Measurements from ENCODE around the gene ELL2. TPM values are rescaled to one million over a fixed set of nuclear protein-coding genes. Genes with fewer than 3 reads are reported as not detected.

ELL2 gene
- total and polyA plus RNA-seq, 9 of the 15 experiments (the other 6 are each of a cell fraction or from before 2014, with no cell fraction given) = 4.3 to 18.3 (median 14.5) TPM

DNA sequence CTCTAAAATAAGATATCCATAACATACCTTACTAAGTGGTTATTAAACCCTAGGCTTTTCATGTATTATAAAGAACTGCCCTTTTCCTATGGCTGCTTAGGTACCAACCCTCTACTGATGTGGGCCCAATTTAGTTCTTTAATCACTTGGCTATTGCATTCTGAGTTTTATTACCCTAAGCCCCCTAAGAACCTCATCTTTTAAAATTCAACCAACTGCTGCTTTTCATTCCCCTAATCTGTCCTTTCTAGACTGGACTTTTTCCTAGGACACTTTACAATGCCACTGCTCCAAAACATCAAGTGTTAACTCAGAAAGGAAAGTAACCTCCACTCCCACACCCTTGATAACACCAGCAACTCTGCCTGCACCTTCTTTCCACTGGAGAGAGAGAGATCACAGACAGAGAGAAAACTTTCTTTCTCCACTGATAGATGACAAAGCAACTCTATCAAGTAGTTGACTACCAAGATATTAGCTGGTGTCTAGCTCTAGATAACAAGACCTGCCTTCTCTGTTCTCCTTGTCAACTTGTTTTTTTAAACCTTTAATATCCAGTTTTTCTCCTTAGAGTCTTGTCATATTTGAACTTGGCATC is 27.3 kb downstream of the ELL2 start (continued):
- TF ChIP-seq ZNF318 (IDR thresholded peaks at IDR 0.05; ENCODE audit: borderline replicate concordance in 1 of 2, low read depth in 1 of 2) (no peak), TAF1 (IDR thresholded peaks at IDR 0.05; ENCODE audit: control insufficient read depth, extremely low read depth, insufficient read depth, low read length, severe bottlenecking) (no peak), ZNF639 (CRISPR knock-in tag; conservative IDR thresholded peaks at IDR 0.05 in 1 of 2, IDR thresholded peaks at IDR 0.05 in 1 of 2) (peak in 1 of 2 experiments; percentile 81; a peak in 1 of 4 replicates), ARID2 (IDR thresholded peaks at IDR 0.05) (no peak), HLTF (IDR thresholded peaks at IDR 0.05) (peak; percentile 76; the same call in 1 of the 2 replicates)
- TF ChIP-seq, protein P1, sequence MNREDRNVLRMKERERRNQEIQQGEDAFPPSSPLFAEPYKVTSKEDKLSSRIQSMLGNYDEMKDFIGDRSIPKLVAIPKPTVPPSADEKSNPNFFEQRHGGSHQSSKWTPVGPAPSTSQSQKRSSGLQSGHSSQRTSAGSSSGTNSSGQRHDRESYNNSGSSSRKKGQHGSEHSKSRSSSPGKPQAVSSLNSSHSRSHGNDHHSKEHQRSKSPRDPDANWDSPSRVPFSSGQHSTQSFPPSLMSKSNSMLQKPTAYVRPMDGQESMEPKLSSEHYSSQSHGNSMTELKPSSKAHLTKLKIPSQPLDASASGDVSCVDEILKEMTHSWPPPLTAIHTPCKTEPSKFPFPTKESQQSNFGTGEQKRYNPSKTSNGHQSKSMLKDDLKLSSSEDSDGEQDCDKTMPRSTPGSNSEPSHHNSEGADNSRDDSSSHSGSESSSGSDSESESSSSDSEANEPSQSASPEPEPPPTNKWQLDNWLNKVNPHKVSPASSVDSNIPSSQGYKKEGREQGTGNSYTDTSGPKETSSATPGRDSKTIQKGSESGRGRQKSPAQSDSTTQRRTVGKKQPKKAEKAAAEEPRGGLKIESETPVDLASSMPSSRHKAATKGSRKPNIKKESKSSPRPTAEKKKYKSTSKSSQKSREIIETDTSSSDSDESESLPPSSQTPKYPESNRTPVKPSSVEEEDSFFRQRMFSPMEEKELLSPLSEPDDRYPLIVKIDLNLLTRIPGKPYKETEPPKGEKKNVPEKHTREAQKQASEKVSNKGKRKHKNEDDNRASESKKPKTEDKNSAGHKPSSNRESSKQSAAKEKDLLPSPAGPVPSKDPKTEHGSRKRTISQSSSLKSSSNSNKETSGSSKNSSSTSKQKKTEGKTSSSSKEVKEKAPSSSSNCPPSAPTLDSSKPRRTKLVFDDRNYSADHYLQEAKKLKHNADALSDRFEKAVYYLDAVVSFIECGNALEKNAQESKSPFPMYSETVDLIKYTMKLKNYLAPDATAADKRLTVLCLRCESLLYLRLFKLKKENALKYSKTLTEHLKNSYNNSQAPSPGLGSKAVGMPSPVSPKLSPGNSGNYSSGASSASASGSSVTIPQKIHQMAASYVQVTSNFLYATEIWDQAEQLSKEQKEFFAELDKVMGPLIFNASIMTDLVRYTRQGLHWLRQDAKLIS (CRISPR knock-in tag; IDR thresholded peaks at IDR 0.05) = 0 out of 2 replicates have a peak, but pooled peaks have one; percentile 22
- TF ChIP-seq, protein P2, sequence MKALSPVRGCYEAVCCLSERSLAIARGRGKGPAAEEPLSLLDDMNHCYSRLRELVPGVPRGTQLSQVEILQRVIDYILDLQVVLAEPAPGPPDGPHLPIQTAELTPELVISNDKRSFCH (CRISPR knock-in tag; IDR thresholded peaks at IDR 0.05) = no peak
- TF ChIP-seq, protein P2 (tag; IDR thresholded peaks at IDR 0.05) = 0 out of 2 replicates have a peak, but pooled peaks have one; percentile 28
- TF ChIP-seq, protein P3, sequence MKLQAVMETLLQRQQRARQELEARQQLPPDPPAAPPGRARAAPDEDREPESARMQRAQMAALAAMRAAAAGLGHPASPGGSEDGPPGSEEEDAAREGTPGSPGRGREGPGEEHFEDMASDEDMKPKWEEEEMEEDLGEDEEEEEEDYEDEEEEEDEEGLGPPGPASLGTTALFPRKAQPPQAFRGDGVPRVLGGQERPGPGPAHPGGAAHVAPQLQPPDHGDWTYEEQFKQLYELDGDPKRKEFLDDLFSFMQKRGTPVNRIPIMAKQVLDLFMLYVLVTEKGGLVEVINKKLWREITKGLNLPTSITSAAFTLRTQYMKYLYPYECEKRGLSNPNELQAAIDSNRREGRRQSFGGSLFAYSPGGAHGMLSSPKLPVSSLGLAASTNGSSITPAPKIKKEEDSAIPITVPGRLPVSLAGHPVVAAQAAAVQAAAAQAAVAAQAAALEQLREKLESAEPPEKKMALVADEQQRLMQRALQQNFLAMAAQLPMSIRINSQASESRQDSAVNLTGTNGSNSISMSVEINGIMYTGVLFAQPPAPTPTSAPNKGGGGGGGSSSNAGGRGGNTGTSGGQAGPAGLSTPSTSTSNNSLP (IDR thresholded peaks at IDR 0.05; ENCODE audit: borderline replicate concordance, low read depth, low read length) = peak; percentile 89; the same call in 1 of the 2 replicates

All from K562 (cell line).